Measurements from ENCODE around the gene ARID5B.
"Not testable (repeated sequence)": the region's sequence is repeated elsewhere in the genome, so short reads cannot be mapped to it uniquely, and the experiment has no call there.

The ARID5B gene

GRCh38 chr10:61975391-61975932, 74.0 kb downstream of the ARID5B start:
- WGBS, 2 experiments, result 91 to 94% methylated on average over 1 of the region's 2 CpGs
- no peak overlapping the region for H3K4me3 ChIP-seq (ENCODE audit: insufficient read depth, low read depth, low read length)
- no peaks in the 10 kb centered on the region for H3K9me3 ChIP-seq (ENCODE audit: control insufficient read depth, low read length)
- H3K27ac ChIP-seq (ENCODE audit: insufficient read depth, low read depth, low read length, poor library complexity, severe bottlenecking), result no peak overlapping the region
- no peaks in the 10 kb centered on the region for H3K4me1 ChIP-seq (ENCODE audit: control insufficient read depth, insufficient read depth, low read length)
- no peaks in the 10 kb centered on the region for H3K27me3 ChIP-seq (ENCODE audit: control insufficient read depth, insufficient read depth, low read length, poor library complexity, severe bottlenecking)
- no peaks in the 10 kb centered on the region for H3K36me3 ChIP-seq (ENCODE audit: control insufficient read depth, insufficient read depth, low read length)

GRCh38 chr10:61976951-61977721, 75.6 kb downstream of the ARID5B start:
- H3K4me3 ChIP-seq (ENCODE audit: insufficient read depth, low read depth, low read length); H3K9me3 ChIP-seq (ENCODE audit: control insufficient read depth, low read length); H3K27me3 ChIP-seq (ENCODE audit: control insufficient read depth, insufficient read depth, low read length, poor library complexity, severe bottlenecking); H3K27ac ChIP-seq (ENCODE audit: insufficient read depth, low read depth, low read length, poor library complexity, severe bottlenecking); H3K4me1 ChIP-seq (ENCODE audit: control insufficient read depth, insufficient read depth, low read length); H3K36me3 ChIP-seq (ENCODE audit: control insufficient read depth, insufficient read depth, low read length): not testable (repeated sequence)
- 91 to 92% methylated on average over 1 to 2 of the region's 3 CpGs for WGBS, 2 experiments

DNA sequence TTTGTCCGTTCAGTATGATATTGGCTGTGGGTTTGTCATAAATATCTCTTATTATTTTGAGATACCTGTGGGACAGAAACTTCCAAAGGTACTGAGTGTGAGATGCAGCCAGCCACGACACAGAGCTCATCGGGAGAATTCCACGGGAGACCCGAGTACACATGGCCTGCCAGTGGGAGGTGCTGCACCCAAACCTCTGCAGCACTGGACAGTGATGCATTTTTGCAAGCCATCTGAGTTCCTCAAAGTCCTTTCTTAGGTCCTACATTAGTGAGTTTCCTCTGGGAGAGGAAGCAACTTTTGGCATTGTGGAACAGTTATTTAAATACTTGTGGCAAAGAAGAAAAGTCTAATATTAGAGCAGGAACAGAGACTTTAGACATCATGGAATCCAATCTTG, 77.5 kb downstream of the ARID5B start:
- Histone ChIP-seq H3K36me3 (ENCODE audit: control insufficient read depth, insufficient read depth, low read length) (no peaks in the 10 kb centered on the region), H3K27ac (ENCODE audit: insufficient read depth, low read depth, low read length, poor library complexity, severe bottlenecking) (no peak overlapping the region), H3K4me3 (ENCODE audit: insufficient read depth, low read depth, low read length) (no peak overlapping the region), H3K27me3 (ENCODE audit: control insufficient read depth, insufficient read depth, low read length, poor library complexity, severe bottlenecking) (no peaks in the 10 kb centered on the region), H3K9me3 (ENCODE audit: control insufficient read depth, low read length) (no peaks in the 10 kb centered on the region), H3K4me1 (ENCODE audit: control insufficient read depth, insufficient read depth, low read length) (no peaks in the 10 kb centered on the region)
- WGBS, 2 experiments, result 83 to 91% methylated on average over 5 of the region's 5 CpGs

GRCh38 chr10:61981460-61981859, 80.0 kb downstream of the ARID5B start:
- no peak overlapping the region for H3K27ac ChIP-seq (ENCODE audit: insufficient read depth, low read depth, low read length, poor library complexity, severe bottlenecking)
- H3K4me1 ChIP-seq (ENCODE audit: control insufficient read depth, insufficient read depth, low read length), result peaks cover 3% of the 10 kb centered on the region
- H3K27me3 ChIP-seq (ENCODE audit: control insufficient read depth, insufficient read depth, low read length, poor library complexity, severe bottlenecking), result no peaks in the 10 kb centered on the region
- no peaks in the 10 kb centered on the region for H3K36me3 ChIP-seq (ENCODE audit: control insufficient read depth, insufficient read depth, low read length)
- whole genome bisulfite sequencing, 2 experiments, result 84 to 91% methylated on average over 1 of the region's 1 CpG
- no peaks in the 10 kb centered on the region for H3K9me3 ChIP-seq (ENCODE audit: control insufficient read depth, low read length)
- no peak overlapping the region for H3K4me3 ChIP-seq (ENCODE audit: insufficient read depth, low read depth, low read length)

GRCh38 chr10:61983255-61983654, 81.8 kb downstream of the ARID5B start:
- 95 to 96% methylated on average over 4 of the region's 4 CpGs for WGBS, 2 experiments
- H3K9me3 ChIP-seq (ENCODE audit: control insufficient read depth, low read length), result no peaks in the 10 kb centered on the region
- H3K27me3 ChIP-seq (ENCODE audit: control insufficient read depth, insufficient read depth, low read length, poor library complexity, severe bottlenecking), result no peaks in the 10 kb centered on the region
- no peak overlapping the region for H3K27ac ChIP-seq (ENCODE audit: insufficient read depth, low read depth, low read length, poor library complexity, severe bottlenecking)
- H3K4me3 ChIP-seq (ENCODE audit: insufficient read depth, low read depth, low read length), result no peak overlapping the region
- no peaks in the 10 kb centered on the region for H3K36me3 ChIP-seq (ENCODE audit: control insufficient read depth, insufficient read depth, low read length)
- H3K4me1 ChIP-seq (ENCODE audit: control insufficient read depth, insufficient read depth, low read length), result peaks cover 7% of the 10 kb centered on the region

- Histone ChIP-seq H3K36me3 (ENCODE audit: control insufficient read depth, insufficient read depth, low read length) (no peaks in the 10 kb centered on the region), H3K4me1 (ENCODE audit: control insufficient read depth, insufficient read depth, low read length) (peaks cover 7% of the 10 kb centered on the region), H3K9me3 (ENCODE audit: control insufficient read depth, low read length) (no peaks in the 10 kb centered on the region), H3K27ac (ENCODE audit: insufficient read depth, low read depth, low read length, poor library complexity, severe bottlenecking) (no peak overlapping the region), H3K27me3 (ENCODE audit: control insufficient read depth, insufficient read depth, low read length, poor library complexity, severe bottlenecking) (no peaks in the 10 kb centered on the region), H3K4me3 (ENCODE audit: insufficient read depth, low read depth, low read length) (no peak overlapping the region)
- WGBS, 2 experiments, result 86% methylated on average over 1 to 3 of the region's 3 CpGs
These were observed 83.4 kb downstream of the ARID5B start for GRCh38 chr10:61984803-61985418.

DNA sequence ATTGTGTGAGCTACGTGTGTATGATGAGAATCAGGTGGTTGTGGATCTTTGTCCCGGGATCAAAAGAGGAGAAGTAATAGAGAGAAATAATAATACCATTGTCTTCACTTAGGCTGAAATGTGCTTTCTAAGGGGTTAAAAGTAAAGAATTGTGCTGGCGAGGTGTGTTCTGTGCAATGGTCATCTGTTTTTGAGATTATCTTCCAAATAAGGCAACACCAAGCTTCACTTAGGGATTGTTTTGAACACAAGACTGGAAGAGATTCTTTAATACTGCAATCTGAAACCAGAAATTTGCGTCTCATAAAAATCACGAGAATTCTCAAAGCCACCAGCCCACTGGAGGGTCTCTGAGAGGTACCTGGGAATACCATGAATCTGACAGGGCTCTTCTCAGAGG, 84.2 kb downstream of the ARID5B start:
- peaks cover 7% of the 10 kb centered on the region for H3K4me1 ChIP-seq (ENCODE audit: control insufficient read depth, insufficient read depth, low read length)
- H3K9me3 ChIP-seq (ENCODE audit: control insufficient read depth, low read length), result no peaks in the 10 kb centered on the region
- no peaks in the 10 kb centered on the region for H3K36me3 ChIP-seq (ENCODE audit: control insufficient read depth, insufficient read depth, low read length)
- no peak overlapping the region for H3K27ac ChIP-seq (ENCODE audit: insufficient read depth, low read depth, low read length, poor library complexity, severe bottlenecking)
- no peaks in the 10 kb centered on the region for H3K27me3 ChIP-seq (ENCODE audit: control insufficient read depth, insufficient read depth, low read length, poor library complexity, severe bottlenecking)
- 96 to 97% methylated on average over 5 of the region's 5 CpGs for WGBS, 2 experiments
- no peak overlapping the region for H3K4me3 ChIP-seq (ENCODE audit: insufficient read depth, low read depth, low read length)

- no peaks in the 10 kb centered on the region for H3K9me3 ChIP-seq (ENCODE audit: control insufficient read depth, low read length)
- no peaks in the 10 kb centered on the region for H3K36me3 ChIP-seq (ENCODE audit: control insufficient read depth, insufficient read depth, low read length)
- H3K27ac ChIP-seq (ENCODE audit: insufficient read depth, low read depth, low read length, poor library complexity, severe bottlenecking), result no peak overlapping the region
- no peak overlapping the region for H3K4me3 ChIP-seq (ENCODE audit: insufficient read depth, low read depth, low read length)
- 21 to 33% methylated on average over 3 of the region's 3 CpGs for WGBS, 2 experiments
- peaks cover 7% of the 10 kb centered on the region for H3K4me1 ChIP-seq (ENCODE audit: control insufficient read depth, insufficient read depth, low read length)
- H3K27me3 ChIP-seq (ENCODE audit: control insufficient read depth, insufficient read depth, low read length, poor library complexity, severe bottlenecking), result no peaks in the 10 kb centered on the region
These were observed 84.9 kb downstream of the ARID5B start for GRCh38 chr10:61986382-61986781.

DNA sequence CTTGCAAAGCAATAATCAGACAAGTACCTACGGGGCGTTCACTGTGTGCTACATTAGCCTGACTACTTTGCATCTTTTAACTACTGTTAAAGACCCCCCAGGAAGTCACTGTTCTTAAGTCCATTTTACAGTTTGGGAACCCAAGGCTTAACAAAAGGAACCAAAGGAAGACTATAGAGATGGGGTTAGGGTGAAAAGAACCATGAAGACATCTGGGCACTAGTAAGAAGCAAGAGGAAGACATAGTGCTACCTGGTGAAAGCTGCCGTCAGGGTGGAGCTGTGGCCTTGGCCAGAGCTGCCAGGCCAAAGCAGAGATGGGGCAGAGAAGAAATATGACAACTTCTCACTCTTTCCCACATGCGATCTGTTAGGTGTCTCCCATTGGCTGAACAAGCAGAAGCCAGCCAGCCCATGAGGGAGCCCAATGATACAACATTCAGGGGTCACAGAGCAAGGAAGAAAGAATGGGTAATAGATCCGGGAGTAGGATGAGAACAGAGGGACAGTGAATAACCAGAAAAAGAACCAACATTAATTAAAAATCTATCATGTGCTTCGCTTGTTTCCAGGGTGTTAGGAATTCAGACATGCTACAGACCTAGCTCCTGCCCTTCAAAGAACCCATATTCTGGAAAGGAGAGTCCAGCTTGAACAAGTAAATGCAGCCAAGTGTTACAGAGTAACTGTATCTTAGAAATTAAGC, 85.4 kb downstream of the ARID5B start:
- H3K27me3 ChIP-seq (ENCODE audit: control insufficient read depth, insufficient read depth, low read length, poor library complexity, severe bottlenecking), result no peaks in the 10 kb centered on the region
- no peak overlapping the region for H3K4me3 ChIP-seq (ENCODE audit: insufficient read depth, low read depth, low read length)
- H3K9me3 ChIP-seq (ENCODE audit: control insufficient read depth, low read length), result no peaks in the 10 kb centered on the region
- no peak overlapping the region for H3K27ac ChIP-seq (ENCODE audit: insufficient read depth, low read depth, low read length, poor library complexity, severe bottlenecking)
- H3K36me3 ChIP-seq (ENCODE audit: control insufficient read depth, insufficient read depth, low read length), result no peaks in the 10 kb centered on the region
- peaks cover 7% of the 10 kb centered on the region for H3K4me1 ChIP-seq (ENCODE audit: control insufficient read depth, insufficient read depth, low read length)
- 58 to 59% methylated on average over 6 of the region's 6 CpGs for WGBS, 2 experiments

- no peaks in the 10 kb centered on the region for H3K36me3 ChIP-seq (ENCODE audit: control insufficient read depth, insufficient read depth, low read length)
- WGBS, 2 experiments, result 100% methylated on average over 1 of the region's 3 CpGs
- H3K27ac ChIP-seq (ENCODE audit: insufficient read depth, low read depth, low read length, poor library complexity, severe bottlenecking), result no peak overlapping the region
- no peak overlapping the region for H3K4me3 ChIP-seq (ENCODE audit: insufficient read depth, low read depth, low read length)
- no peaks in the 10 kb centered on the region for H3K9me3 ChIP-seq (ENCODE audit: control insufficient read depth, low read length)
- peaks cover 7% of the 10 kb centered on the region for H3K4me1 ChIP-seq (ENCODE audit: control insufficient read depth, insufficient read depth, low read length)
- H3K27me3 ChIP-seq (ENCODE audit: control insufficient read depth, insufficient read depth, low read length, poor library complexity, severe bottlenecking), result no peaks in the 10 kb centered on the region
These were observed 86.0 kb downstream of the ARID5B start for GRCh38 chr10:61987537-61987936.
